PC-9 (cell line): Measurements from ENCODE around the gene ARFGEF3. TPM values are rescaled to one million over a fixed set of nuclear protein-coding genes. Genes with fewer than 3 reads are reported as not detected.

Experiments
- BruUV-seq: library from RNA; stranded (reverse); fragments of 400-500 nt; replicated peaks from 2 replicates; lab custom pipeline; 2021; lab: Mats Ljungman, UMichigan
- CTCF ChIA-PET: fragments of 300-600 bp; sonication (Branson Sonifier 250); formaldehyde crosslinking; loops from one replicate; lab custom pipeline; 2022; ENCODE audit warnings: antibody characterized with exemption; lab: Charles Lee
- POLR2A ChIA-PET: fragments of 300-600 bp; sonication (Branson Sonifier 250); formaldehyde crosslinking; loops from one replicate; lab custom pipeline; 2022; ENCODE audit warnings: antibody characterized with exemption; ENCODE audit not compliant: unreplicated experiment; lab: Charles Lee
- DNase-seq, 2 experiments: peaks; one replicate each; pipeline versions ENCODE4 v3.0.0 to v3.0.0-alpha.2; 2015 to 2022; ENCODE audit warnings: mixed read lengths in 1 of 2
- H2AFZ ChIP-seq: fragments of 200-600 bp; sonication (generic); 2 replicates; pipeline ENCODE4 v1.8.1; 2017; ENCODE audit warnings: antibody characterized with exemption
- H3F3A ChIP-seq: fragments of 200-600 bp; sonication (generic); 2 replicates; pipeline ENCODE4 v1.8.1; 2017; ENCODE audit warnings: antibody characterized with exemption, mild to moderate bottlenecking, low read depth; ENCODE audit not compliant: insufficient read depth
- H3K27ac ChIP-seq: fragments of 200-600 bp; sonication (generic); 2 replicates; pipeline ENCODE4 v1.6.1; 2016; ENCODE audit warnings: mixed run types
- H3K27me3 ChIP-seq: fragments of 200-600 bp; sonication (generic); 2 replicates; pipeline ENCODE4 v1.6.1; 2016; ENCODE audit warnings: low read depth, mixed run types; ENCODE audit not compliant: insufficient read depth
- H3K36me3 ChIP-seq: fragments of 200-600 bp; sonication (generic); 2 replicates; pipeline ENCODE4 v1.6.1; 2016; ENCODE audit warnings: low read depth, mixed run types
- H3K4me1 ChIP-seq: fragments of 200-600 bp; sonication (generic); replicated peaks from 2 replicates; pipeline ENCODE4 v1.6.1; 2016; ENCODE audit warnings: mixed run types; ENCODE audit not compliant: insufficient read depth
- H3K4me2 ChIP-seq: fragments of 200-600 bp; sonication (generic); 2 replicates; pipeline ENCODE4 v1.6.1; 2017; ENCODE audit warnings: mixed run types
- H3K4me3 ChIP-seq: fragments of 200-600 bp; sonication (generic); 2 replicates; pipeline ENCODE4 v1.6.1; 2016; ENCODE audit warnings: mixed run types
- H3K79me2 ChIP-seq: fragments of 200-600 bp; sonication (generic); 2 replicates; pipeline ENCODE4 v1.6.1; 2017; ENCODE audit warnings: low read depth, mixed run types
- H3K9me2 ChIP-seq: fragments of 200-600 bp; sonication (generic); 2 replicates; pipeline ENCODE4 v1.8.1; 2017; ENCODE audit warnings: mild to moderate bottlenecking; ENCODE audit not compliant: insufficient read depth
- H3K9me3 ChIP-seq: fragments of 200-600 bp; sonication (generic); 2 replicates; pipeline ENCODE4 v1.8.1; 2016; ENCODE audit warnings: low read depth; ENCODE audit not compliant: insufficient read depth
- H4K20me1 ChIP-seq: fragments of 200-600 bp; sonication (generic); 2 replicates; pipeline ENCODE4 v1.8.1; 2017; ENCODE audit not compliant: insufficient read depth
- EZH2 ChIP-seq: fragments of 200-600 bp; sonication (generic); IDR thresholded peaks from 2 replicates; pipeline ENCODE4 v1.8.0; 2017; ENCODE audit warnings: antibody characterized with exemption, low read depth
- intact Hi-C: fragments of 100-400 bp; cut with micrococcal nuclease; formaldehyde crosslinking; loops from one replicate; pipeline ENCODE4 v1.10.0; 2022; ENCODE audit not compliant: unreplicated experiment
- total RNA-seq: library from RNA; stranded (reverse); gene quantifications from 2 replicates; pipeline ENCODE4 v1.2.3, GENCODE V29; 2021
- TF ChIP-seq, protein P1 (sequence below): fragments of 200-600 bp; sonication (generic); conservative IDR thresholded peaks from 2 replicates; pipeline ENCODE4 v1.6.1; 2017; ENCODE audit warnings: mixed run types, antibody characterized with exemption, mild to moderate bottlenecking, moderate library complexity

ARFGEF3 gene
- total RNA-seq, 1 experiment from 2014 or later, result 9.9 TPM

DNA sequence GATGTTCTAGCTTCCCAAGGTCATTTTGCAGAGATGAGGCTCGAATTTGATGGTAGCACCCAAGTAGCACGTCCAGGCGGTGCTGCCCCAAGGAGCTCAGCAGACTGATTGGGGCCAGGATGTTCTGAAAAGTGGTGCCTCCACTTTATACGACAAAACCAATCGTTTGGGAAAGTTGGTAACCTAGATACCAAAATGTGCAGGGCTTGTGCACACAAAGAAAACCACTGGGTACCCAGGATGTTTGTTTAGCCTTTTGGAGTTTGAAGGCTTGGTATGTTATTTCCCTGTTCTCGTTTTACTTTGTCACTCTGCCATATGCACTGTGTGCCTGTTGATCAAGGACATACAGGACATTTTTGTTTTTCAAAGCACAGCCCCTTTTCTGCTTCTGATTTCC lies 97.3 kb downstream of the ARFGEF3 start:
- Histone ChIP-seq H3K79me2 (no peaks in the 10 kb centered on the region), H3K27me3 (no peaks in the 10 kb centered on the region), H3K4me2 (no peak overlapping the region), H3K36me3 (peaks cover 37% of the 10 kb centered on the region; the same call in 1 of the 2 replicates), H3K4me3 (no peak overlapping the region), H3K4me1 (no peaks in the 10 kb centered on the region), H4K20me1 (no peaks in the 10 kb centered on the region), H3K27ac (no peak overlapping the region), H2AFZ (no peak overlapping the region), H3F3A (no peaks in the 10 kb centered on the region), H3K9me2 (no peaks in the 10 kb centered on the region), H3K9me3 (no peaks in the 10 kb centered on the region)
- CTCF ChIA-PET, result no interaction called here
- POLR2A ChIA-PET, result no interaction called here
- TF ChIP-seq, protein P1, sequence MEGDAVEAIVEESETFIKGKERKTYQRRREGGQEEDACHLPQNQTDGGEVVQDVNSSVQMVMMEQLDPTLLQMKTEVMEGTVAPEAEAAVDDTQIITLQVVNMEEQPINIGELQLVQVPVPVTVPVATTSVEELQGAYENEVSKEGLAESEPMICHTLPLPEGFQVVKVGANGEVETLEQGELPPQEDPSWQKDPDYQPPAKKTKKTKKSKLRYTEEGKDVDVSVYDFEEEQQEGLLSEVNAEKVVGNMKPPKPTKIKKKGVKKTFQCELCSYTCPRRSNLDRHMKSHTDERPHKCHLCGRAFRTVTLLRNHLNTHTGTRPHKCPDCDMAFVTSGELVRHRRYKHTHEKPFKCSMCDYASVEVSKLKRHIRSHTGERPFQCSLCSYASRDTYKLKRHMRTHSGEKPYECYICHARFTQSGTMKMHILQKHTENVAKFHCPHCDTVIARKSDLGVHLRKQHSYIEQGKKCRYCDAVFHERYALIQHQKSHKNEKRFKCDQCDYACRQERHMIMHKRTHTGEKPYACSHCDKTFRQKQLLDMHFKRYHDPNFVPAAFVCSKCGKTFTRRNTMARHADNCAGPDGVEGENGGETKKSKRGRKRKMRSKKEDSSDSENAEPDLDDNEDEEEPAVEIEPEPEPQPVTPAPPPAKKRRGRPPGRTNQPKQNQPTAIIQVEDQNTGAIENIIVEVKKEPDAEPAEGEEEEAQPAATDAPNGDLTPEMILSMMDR, result no peak
- TF ChIP-seq EZH2, result no peak
- intact Hi-C loops, result no loop called here
- DNase-seq, result no peak
- no TSS peak for BruUV-seq

DNA sequence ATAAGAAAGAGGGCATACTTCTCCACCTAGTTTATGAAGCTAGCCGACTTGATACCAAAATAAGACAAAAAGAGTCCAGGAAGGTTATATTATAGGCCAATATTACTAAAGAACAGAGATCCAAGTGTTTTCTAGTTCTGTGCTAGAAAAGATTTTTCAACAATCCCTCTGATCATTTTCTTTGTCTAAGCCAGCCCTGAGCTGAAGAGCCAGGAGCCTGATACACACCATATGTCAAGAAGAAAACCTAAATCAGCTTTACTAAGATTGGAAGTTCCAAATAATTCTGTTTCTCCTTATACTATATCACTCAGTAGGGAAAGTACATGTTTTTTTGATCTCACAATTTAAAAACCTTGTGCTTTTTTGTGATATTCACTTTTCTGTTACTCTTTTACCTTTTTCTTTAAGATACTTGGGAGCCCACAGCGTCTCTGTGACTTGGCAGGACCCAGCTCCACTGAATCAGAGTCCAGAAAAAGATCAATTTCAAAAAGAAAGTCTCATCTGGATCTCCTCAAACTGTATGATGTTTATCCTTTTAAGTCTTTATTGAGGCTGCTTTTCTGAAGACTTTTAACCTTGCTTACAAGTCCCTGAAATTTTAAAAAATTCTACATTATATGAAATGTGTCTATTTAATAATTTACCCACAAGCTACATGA lies 99.5 kb downstream of the ARFGEF3 start:
- Histone ChIP-seq H3K79me2 (no peaks in the 10 kb centered on the region), H3K4me3 (no peak overlapping the region), H4K20me1 (no peaks in the 10 kb centered on the region; the same call in 1 of the 2 replicates), H2AFZ (no peak overlapping the region), H3K9me2 (no peaks in the 10 kb centered on the region), H3K9me3 (no peaks in the 10 kb centered on the region), H3F3A (no peaks in the 10 kb centered on the region), H3K27me3 (no peaks in the 10 kb centered on the region), H3K36me3 (peaks cover 34% of the 10 kb centered on the region; the same call in 1 of the 2 replicates), H3K27ac (no peak overlapping the region), H3K4me1 (no peaks in the 10 kb centered on the region), H3K4me2 (no peak overlapping the region)
- no TSS peak for BruUV-seq
- ChIA-PET CTCF (interaction anchor here (0.6 kb wide), 1 partner anchor 29 kb away, joined by 3 read pairs; no protein-coding TSS in a partner anchor), POLR2A (interaction anchor here (0.6 kb wide), 1 partner anchor 748 kb away, joined by 4 read pairs; no protein-coding TSS in a partner anchor)
- TF ChIP-seq, protein P1, result no peak
- TF ChIP-seq EZH2, result no peak
- no peak for DNase-seq
- intact Hi-C loops, result no loop called here

DNA sequence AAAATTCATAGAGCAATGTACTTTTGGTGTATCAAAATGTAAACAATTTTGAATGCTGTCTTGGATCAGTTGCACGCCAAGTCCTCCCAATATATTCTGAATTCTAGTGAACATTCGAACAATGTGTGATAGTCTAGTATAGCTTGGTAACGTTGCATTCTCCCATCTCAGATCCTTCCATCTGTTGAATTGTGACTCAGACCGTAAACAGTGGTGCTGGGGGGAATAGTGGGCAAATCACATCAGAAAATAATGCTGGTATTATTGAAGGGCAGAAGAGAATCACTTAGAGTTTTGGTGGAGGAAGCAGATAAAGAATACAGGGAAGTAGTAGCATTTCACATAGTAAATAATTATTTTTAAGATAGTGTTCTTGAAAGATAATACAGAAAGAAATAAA lies 102.2 kb downstream of the ARFGEF3 start:
- peaks cover 25% of the 10 kb centered on the region; the same call in 1 of the 2 replicates for H3K36me3 ChIP-seq
- H3K27me3 ChIP-seq, result no peaks in the 10 kb centered on the region
- no peaks in the 10 kb centered on the region for H3K79me2 ChIP-seq
- CTCF ChIA-PET, result no interaction called here
- no peak overlapping the region for H3K4me2 ChIP-seq
- intact Hi-C loops, result no loop called here
- TF ChIP-seq, protein P1, result no peak
- no peak for TF ChIP-seq EZH2
- no peaks in the 10 kb centered on the region for H3K4me1 ChIP-seq
- no peaks in the 10 kb centered on the region for H3F3A ChIP-seq
- H3K4me3 ChIP-seq, result no peak overlapping the region
- no peak for DNase-seq
- no peaks in the 10 kb centered on the region for H3K9me3 ChIP-seq
- no peaks in the 10 kb centered on the region for H3K9me2 ChIP-seq
- no peaks in the 10 kb centered on the region; the same call in 1 of the 2 replicates for H4K20me1 ChIP-seq
- H2AFZ ChIP-seq, result no peak overlapping the region
- no peak overlapping the region for H3K27ac ChIP-seq
- BruUV-seq, result no TSS peak
- POLR2A ChIA-PET, result no interaction called here
